K562 (cell line): ENCODE data around the gene PA2G4. TPM values are rescaled to one million over a fixed set of nuclear protein-coding genes. Genes with fewer than 3 reads are reported as not detected.

Source experiments
- ATAC-seq: fragments of 200-7000 bp; cut with Tn5 transposase; 3 replicates; pipeline ENCODE4 v1.9.1; 2020; ENCODE audit warnings: moderate library complexity
- BruUV-seq: library from RNA; stranded (reverse); fragments of 400-500 nt; replicated peaks from 2 replicates; lab custom pipeline; 2021; lab: Mats Ljungman, UMichigan
- CTCF ChIA-PET: fragments of 300-600 bp; formaldehyde crosslinking; extraction: SDS; loops from one replicate; lab custom pipeline; 2021; ENCODE audit warnings: low intra/inter-chr PET ratio; lab: Yijun Ruan, JAX
- POLR2A ChIA-PET: fragments of 300-600, 350-650 bp; sonication (Branson Sonifier 250); formaldehyde crosslinking; extraction: SDS; loops from one replicate; lab custom pipeline; 2021; ENCODE audit warnings: antibody characterized with exemption, inconsistent platforms; lab: Yijun Ruan, JAX
- DNase-seq, 4 experiments: peaks; one replicate each; pipeline versions ENCODE4 v3.0.0 to v3.0.0-alpha.2; 2011 to 2018; ENCODE audit warnings: low spot score in 3 of 4, mixed read lengths in 3 of 4; ENCODE audit errors: extremely low read depth in 1 of 4
- FAIRE-seq: peaks from 2 replicates; lab custom pipeline; 2011; peaks lifted over from hg19 to GRCh38; lab: Jason Lieb, UNC
- H2AFZ ChIP-seq: 2 replicates; pipeline ENCODE4 v1.6.0; 2011; ENCODE audit warnings: low read depth, low read length, control low read depth, inconsistent platforms
- H3K27ac ChIP-seq: fragments of 200-600 bp; 3 replicates; pipeline ENCODE4 v1.8.0; 2011; ENCODE audit warnings: low read depth, mild to moderate bottlenecking, control low read depth, inconsistent platforms, low read length, moderate library complexity, mixed read lengths; ENCODE audit errors: extremely low read depth
- H3K27me3 ChIP-seq, 2 experiments: fragments of 300-600 bp in 1 of 2; 2 replicates in 1 of 2; 3 replicates in 1 of 2; pipeline versions ENCODE4 v1.6.0 to v1.8.0; 2011; ENCODE audit warnings: inconsistent platforms in 2 of 2, low read length in 2 of 2, mild to moderate bottlenecking in 1 of 2, mixed read lengths in 1 of 2, moderate library complexity in 1 of 2; ENCODE audit not compliant: control insufficient read depth in 2 of 2, insufficient read depth in 2 of 2
- H3K36me3 ChIP-seq: fragments of 300-600 bp; 3 replicates; pipeline ENCODE4 v1.8.0; 2011; ENCODE audit warnings: mild to moderate bottlenecking, low read length, inconsistent platforms; ENCODE audit not compliant: control insufficient read depth, insufficient read depth
- H3K4me1 ChIP-seq, 2 experiments: fragments of 200-600 bp in 1 of 2; replicated peaks in 1 of 2; 2 replicates in 1 of 2; 3 replicates in 1 of 2; pipeline versions ENCODE4 v1.5.1 to v1.8.0; 2011; ENCODE audit warnings: inconsistent platforms in 2 of 2, low read length in 2 of 2, mild to moderate bottlenecking in 1 of 2, mixed read lengths in 1 of 2, moderate library complexity in 1 of 2; ENCODE audit not compliant: control insufficient read depth in 2 of 2, insufficient read depth in 2 of 2
- H3K4me2 ChIP-seq: 2 replicates; pipeline ENCODE4 v1.6.1; 2011; ENCODE audit warnings: low read length, control low read depth, inconsistent platforms, mixed read lengths; ENCODE audit not compliant: insufficient read depth
- H3K4me3 ChIP-seq: fragments of 200-600 bp; sonication (generic), shearing (Covaris generic); 2 replicates; pipeline ENCODE4 v1.5.1; 2016; ENCODE audit warnings: control low read depth, inconsistent platforms
- H3K79me2 ChIP-seq: fragments of 200-600 bp; 3 replicates; pipeline ENCODE4 v1.8.0; 2011; ENCODE audit warnings: low read length, inconsistent platforms; ENCODE audit not compliant: control insufficient read depth, insufficient read depth
- H3K9ac ChIP-seq, 2 experiments: 2 replicates each; pipeline versions ENCODE4 v1.6.0 to v1.6.1; 2011; ENCODE audit warnings: low read depth in 2 of 2, low read length in 2 of 2, control low read depth in 1 of 2, inconsistent platforms in 1 of 2, mild to moderate bottlenecking in 1 of 2, mixed read lengths in 1 of 2; ENCODE audit not compliant: insufficient read depth in 1 of 2
- H3K9me1 ChIP-seq: one replicate; pipeline ENCODE4 v1.6.0; 2011; ENCODE audit warnings: inconsistent platforms, mild to moderate bottlenecking, low read length, moderate library complexity; ENCODE audit not compliant: control insufficient read depth, insufficient read depth
- H3K9me3 ChIP-seq: replicated peaks from 2 replicates; pipeline ENCODE4 v1.5.1; 2011; ENCODE audit warnings: low read depth, low read length, inconsistent platforms; ENCODE audit not compliant: control insufficient read depth, insufficient read depth
- H4K20me1 ChIP-seq: replicated peaks from 2 replicates; pipeline ENCODE4 v1.6.1; 2011; ENCODE audit warnings: low read length, inconsistent platforms, mixed read lengths; ENCODE audit not compliant: control insufficient read depth, insufficient read depth
- BHLHE40 ChIP-seq: IDR thresholded peaks from 2 replicates; pipeline ENCODE4 v1.6.1; 2011; ENCODE audit warnings: low read length, improper control_type of control experiment
- CHD4 ChIP-seq: fragments of 200-600 bp; sonication (generic); IDR thresholded peaks from 3 replicates; pipeline ENCODE4 v1.6.1; 2012; ENCODE audit warnings: low read depth, mild to moderate bottlenecking, mixed read lengths, low read length, inconsistent platforms; ENCODE audit not compliant: insufficient read depth, insufficient replicate concordance, poor library complexity, severe bottlenecking
- ESRRA ChIP-seq: fragments of 450-650 bp; IDR thresholded peaks from 2 replicates; pipeline ENCODE4 v1.6.1; 2014; ENCODE audit warnings: low read depth, mild to moderate bottlenecking, moderate library complexity, borderline replicate concordance
- FOXP1 ChIP-seq: sonication (generic); formaldehyde crosslinking; IDR thresholded peaks from 2 replicates; pipeline ENCODE4 v1.8.0; 2022; ENCODE audit warnings: mild to moderate bottlenecking, missing genetic modification reagents
- GATAD2B ChIP-seq: fragments of 450-650 bp; IDR thresholded peaks from 2 replicates; pipeline ENCODE4 v1.6.1; 2017; ENCODE audit warnings: mild to moderate bottlenecking, borderline replicate concordance
- HLTF ChIP-seq: fragments of 450-650 bp; IDR thresholded peaks from 2 replicates; pipeline ENCODE4 v1.6.1; 2016
- JUND ChIP-seq, 2 experiments: IDR thresholded peaks; 2 replicates in 1 of 2; 3 replicates in 1 of 2; pipeline ENCODE4 v1.6.1; 2011; ENCODE audit warnings: borderline replicate concordance in 2 of 2, low read depth in 2 of 2, low read length in 2 of 2, improper control_type of control experiment in 1 of 2, missing biosample characterization in 1 of 2, missing genetic modification characterization in 1 of 2, missing genetic modification reagents in 1 of 2
- POLR2A ChIP-seq: fragments of 450-650 bp; conservative IDR thresholded peaks from 2 replicates; pipeline ENCODE4 v1.6.1; 2016
- POLR2G ChIP-seq: fragments of 200-400 bp; formaldehyde crosslinking; IDR thresholded peaks from 2 replicates; pipeline ENCODE4 v1.6.1; 2017; ENCODE audit warnings: low read depth, mild to moderate bottlenecking, antibody characterized with exemption, low read length, moderate library complexity
- RAD21 ChIP-seq, 2 experiments: fragments of 250-450 bp in 1 of 2; fragments of 450-650 bp in 1 of 2; sonication (Bioruptor Pico) in 1 of 2; formaldehyde crosslinking in 1 of 2; IDR thresholded peaks in 1 of 2; conservative IDR thresholded peaks in 1 of 2; 2 replicates each; pipeline versions ENCODE4 v1.4.0 to v1.8.0; 2020 to 2022; ENCODE audit warnings: mild to moderate bottlenecking in 2 of 2, moderate library complexity in 1 of 2
- RBM22 ChIP-seq: fragments of 200-400 bp; formaldehyde crosslinking; IDR thresholded peaks from 2 replicates; pipeline ENCODE4 v1.6.1; 2018; ENCODE audit warnings: low read length, low read depth; ENCODE audit not compliant: poor library complexity, severe bottlenecking
- SOX6 ChIP-seq: fragments of 450-650 bp; IDR thresholded peaks from 2 replicates; pipeline ENCODE4 v1.6.1; 2014; ENCODE audit warnings: mild to moderate bottlenecking
- TEAD1 ChIP-seq, 2 experiments: fragments of 450-650 bp in 1 of 2; sonication (generic) in 1 of 2; formaldehyde crosslinking; IDR thresholded peaks; 2 replicates each; pipeline versions ENCODE4 v1.4.0 to v1.8.0; 2020 to 2022; ENCODE audit warnings: mild to moderate bottlenecking in 2 of 2, missing genetic modification reagents in 1 of 2
- TRIM28 ChIP-seq: fragments of 450-650 bp; IDR thresholded peaks from 2 replicates; pipeline ENCODE4 v1.6.1; 2017
- XRCC3 ChIP-seq: fragments of 450-650 bp; IDR thresholded peaks from 2 replicates; pipeline ENCODE4 v1.6.1; 2017; ENCODE audit warnings: mild to moderate bottlenecking, moderate library complexity
- ZBTB9 ChIP-seq: fragments of 450-650 bp; formaldehyde crosslinking; IDR thresholded peaks from 2 replicates; pipeline ENCODE4 v1.4.0; 2020; ENCODE audit warnings: mild to moderate bottlenecking, moderate library complexity
- ZNF280B ChIP-seq: fragments of 250-450 bp; sonication (Bioruptor Pico); IDR thresholded peaks from 2 replicates; pipeline ENCODE4 v1.5.1; 2021; ENCODE audit warnings: mild to moderate bottlenecking
- WGBS: fragments of 100-300 bp; shearing (Covaris generic); methylation state at CpG from one replicate; pipeline ENCODE4 v1.1.6; 2016; ENCODE audit warnings: low coverage, mixed read lengths; ENCODE audit not compliant: insufficient coverage; ENCODE audit errors: missing lambda C conversion rate; 5-methylcytosine and 5-hydroxymethylcytosine counted together
- in situ Hi-C: fragments of 300-500 bp; cut with MboI; formaldehyde crosslinking; loops from 4 replicates; pipeline ENCODE4 v1.15.0; 2018; ENCODE audit warnings: inconsistent platforms, mixed read lengths
- intact Hi-C: fragments of 100-400 bp; cut with micrococcal nuclease; formaldehyde crosslinking; loops from 2 replicates; pipeline ENCODE4 v1.14.2; 2022
- polyA plus RNA-seq, 8 experiments: library from polyadenylated mRNA; depleted of rRNA in 4 of 8; stranded (reverse) in 5 of 8; unstranded in 3 of 8; fragments of >200 nt; fragmentation: Nextera tagmentation in 2 of 8; fragmentation: Illumina TruSeq in 1 of 8; extraction: Ambion mirVana in 2 of 8; extraction: Trizol in 1 of 8; gene quantifications; 2 replicates each; pipeline versions ENCODE4 v1.2.1 to v1.2.3, GENCODE V29; 2011 to 2014; ENCODE audit warnings: inconsistent platforms in 1 of 8, missing spikeins in 1 of 8
- total RNA-seq, 7 experiments: library from RNA; depleted of rRNA in 6 of 7; stranded (reverse); fragments of >200 nt in 6 of 7; fragmentation: Illumina TruSeq in 2 of 7; extraction: Trizol in 2 of 7; gene quantifications; 2 replicates each; pipeline versions ENCODE4 v1.2.1 to v1.2.3, GENCODE V29; 2011 to 2021; ENCODE audit warnings: low replicate concordance in 1 of 7

PA2G4 gene
- total and polyA plus RNA-seq, 9 of the 15 experiments (the other 6 are each of a cell fraction or from before 2014, with no cell fraction given): 230 to 925 (median 638) TPM

- in situ Hi-C loops: loop anchor here (5.0 to 10.0 kb wide), 2 partner anchors 58 to 335 kb away; partner anchors contain the start of genes SMARCC2 and SPRYD4
- TF ChIP-seq TEAD1 (CRISPR knock-in tag; IDR thresholded peaks at IDR 0.05) (peak in 1 of 2 experiments; percentile 23; a peak in 1 of 4 replicates), JUND (IDR thresholded peaks at IDR 0.05; ENCODE audit: borderline replicate concordance, low read depth, low read length) (no peak; the same call in 1 of the 2 replicates), JUND (tag; IDR thresholded peaks at IDR 0.05; ENCODE audit: borderline replicate concordance, low read depth, low read length) (peak; percentile 55; the same call in 1 of the 3 replicates), HLTF (0 out of 2 replicates have a peak, but pooled peaks have one; percentile 22), TRIM28 (0 out of 2 replicates have a peak, but pooled peaks have one; percentile 19), FOXP1 (CRISPR knock-in tag) (peak; percentile 18; the same call in 1 of the 2 replicates), RBM22 (peak; percentile 56), POLR2A (peak; percentile 76; the same call in 1 of the 2 replicates), BHLHE40 (peak; percentile 64), POLR2G (peak; percentile 92), ZNF280B (CRISPR knock-in tag) (no peak), GATAD2B (no peak), ZBTB9 (CRISPR knock-in tag) (no peak), ESRRA (peak; percentile 43; the same call in 1 of the 2 replicates), RAD21 (CRISPR knock-in tag; conservative IDR thresholded peaks at IDR 0.05 in 1 of 2, IDR thresholded peaks at IDR 0.05 in 1 of 2) (peak in 1 of 2 experiments; percentile 18; a peak in 2 of 4 replicates), SOX6 (peak; percentile 65), XRCC3 (no peak), CHD4 (no peak)
Observed at GRCh38 chr12:56129206-56129941, 25.0 kb downstream of the PA2G4 start.

More at GRCh38 chr12:56129206-56129941, 25.0 kb downstream of the PA2G4 start:
- H3K27me3 ChIP-seq: no peaks in the 10 kb centered on the region
- H3K4me3 ChIP-seq: peak overlapping the region; percentile 92
- H4K20me1 ChIP-seq: peaks cover 5% of the 10 kb centered on the region
- H2AFZ ChIP-seq: 0 out of 2 replicates have a peak overlapping the region, but pooled peaks have one; percentile 10
- BruUV-seq: no TSS peak
- POLR2A ChIA-PET: interaction anchor here (0.7 to 5.6 kb wide), 11 partner anchors 12 to 1744 kb away, joined by 3 to 85 read pairs (median 7); partner anchors contain the start of genes MYL6, PA2G4, RNF41 and RPL41
- ATAC-seq (peak; percentile 66), DNase-seq (peak; percentile 78 to 87 (median 79)), FAIRE-seq (no peak)
- H3K36me3 ChIP-seq: peaks cover 49% of the 10 kb centered on the region
- peak overlapping the region; percentile 96 to 98 for H3K9ac ChIP-seq
- intact Hi-C loops: no loop called here
- peak overlapping the region; percentile 93 for H3K27ac ChIP-seq
- CTCF ChIA-PET: no interaction called here
- H3K4me2 ChIP-seq: peak overlapping the region; percentile 98
- peaks cover 27 to 38% of the 10 kb centered on the region in 2 experiments for H3K4me1 ChIP-seq
- 0% methylated on average over 27 of the region's 29 CpGs for WGBS
- H3K9me3 ChIP-seq: no peaks in the 10 kb centered on the region
- peaks cover 6% of the 10 kb centered on the region for H3K9me1 ChIP-seq
- H3K79me2 ChIP-seq: peaks cover 60% of the 10 kb centered on the region
